Measurements from ENCODE around the gene S100A13.

DNA sequence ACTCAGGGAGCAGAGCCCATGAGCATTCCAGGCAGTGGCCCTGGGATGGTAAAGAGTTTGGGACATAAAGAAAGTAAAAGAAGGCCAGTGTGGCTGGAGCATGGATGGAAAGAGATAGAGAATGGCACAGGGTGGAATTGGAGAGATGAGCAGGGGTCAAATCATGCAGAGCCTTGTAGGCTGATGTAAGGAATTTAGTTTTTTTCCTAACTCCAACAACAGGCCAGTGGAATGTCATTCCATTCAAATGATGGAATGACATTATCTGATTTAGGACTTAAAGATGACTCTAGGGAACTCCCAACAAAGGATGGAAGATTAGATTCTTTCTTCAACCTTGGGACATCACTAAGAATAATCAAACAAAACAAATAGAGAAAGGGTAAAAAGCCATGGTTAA lies 48.8 kb downstream of the S100A13 start:
- TF ChIP-seq, protein P1, sequence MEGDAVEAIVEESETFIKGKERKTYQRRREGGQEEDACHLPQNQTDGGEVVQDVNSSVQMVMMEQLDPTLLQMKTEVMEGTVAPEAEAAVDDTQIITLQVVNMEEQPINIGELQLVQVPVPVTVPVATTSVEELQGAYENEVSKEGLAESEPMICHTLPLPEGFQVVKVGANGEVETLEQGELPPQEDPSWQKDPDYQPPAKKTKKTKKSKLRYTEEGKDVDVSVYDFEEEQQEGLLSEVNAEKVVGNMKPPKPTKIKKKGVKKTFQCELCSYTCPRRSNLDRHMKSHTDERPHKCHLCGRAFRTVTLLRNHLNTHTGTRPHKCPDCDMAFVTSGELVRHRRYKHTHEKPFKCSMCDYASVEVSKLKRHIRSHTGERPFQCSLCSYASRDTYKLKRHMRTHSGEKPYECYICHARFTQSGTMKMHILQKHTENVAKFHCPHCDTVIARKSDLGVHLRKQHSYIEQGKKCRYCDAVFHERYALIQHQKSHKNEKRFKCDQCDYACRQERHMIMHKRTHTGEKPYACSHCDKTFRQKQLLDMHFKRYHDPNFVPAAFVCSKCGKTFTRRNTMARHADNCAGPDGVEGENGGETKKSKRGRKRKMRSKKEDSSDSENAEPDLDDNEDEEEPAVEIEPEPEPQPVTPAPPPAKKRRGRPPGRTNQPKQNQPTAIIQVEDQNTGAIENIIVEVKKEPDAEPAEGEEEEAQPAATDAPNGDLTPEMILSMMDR (conservative IDR thresholded peaks at IDR 0.05 in 1 of 2, IDR thresholded peaks at IDR 0.05 in 1 of 2; ENCODE audit: extremely low read depth in 1 of 2, insufficient read depth in 1 of 2, low read depth in 1 of 2, low read length in 2 of 2), result no peak
- no peak for TF ChIP-seq EZH2 (IDR thresholded peaks at IDR 0.05; ENCODE audit: borderline replicate concordance, low read length)

All from mammary epithelial cell (primary cell).